ENCODE results near the gene NPEPL1.
A peak's percentile ranks its signal among the peaks of the same experiment; 100 is the strongest.

Gene NPEPL1

DNA sequence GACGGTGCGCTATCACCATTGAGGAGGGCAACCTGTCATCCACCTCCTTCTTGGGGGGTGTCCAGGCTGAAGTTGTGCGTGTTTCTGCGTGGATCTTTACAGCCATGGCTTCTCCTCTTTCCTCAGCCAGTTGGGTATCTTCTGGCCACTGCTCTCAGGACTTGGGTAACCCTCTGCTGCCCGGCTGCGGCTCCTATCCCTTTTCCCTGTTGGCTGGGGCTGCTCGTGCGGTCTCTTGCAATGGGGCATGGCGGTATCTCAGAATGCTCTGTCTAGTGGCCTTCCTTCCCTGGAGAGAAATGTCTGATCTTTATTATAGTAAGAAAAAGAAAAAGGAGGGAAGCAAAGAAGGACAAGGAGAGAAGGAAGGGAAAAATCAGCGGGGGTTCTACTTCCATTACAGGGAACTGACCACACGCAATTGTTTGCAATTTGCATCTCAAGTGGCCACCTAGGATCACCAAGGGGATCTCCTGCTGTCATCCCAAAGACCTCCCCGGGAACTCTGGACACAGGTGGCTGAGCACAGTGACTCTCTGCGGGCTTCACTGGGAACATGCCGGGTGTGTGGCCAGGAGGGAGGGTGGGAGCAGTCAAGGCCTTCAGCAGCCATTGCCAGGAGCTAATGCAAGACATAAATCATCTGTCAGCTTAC lies 60.8 kb downstream of the NPEPL1 start:
- TF ChIP-seq CEBPB (IDR thresholded peaks at IDR 0.05) (no peak), MAX (IDR thresholded peaks at IDR 0.05) (peak; percentile 31; the same call in 1 of the 2 replicates), YY1 (IDR thresholded peaks at IDR 0.05; ENCODE audit: low read depth) (no peak), NFIC (IDR thresholded peaks at IDR 0.05) (peak; percentile 64), TCF12 (IDR thresholded peaks at IDR 0.05; ENCODE audit: low read depth) (peak; percentile 72), TEAD4 (IDR thresholded peaks at IDR 0.05) (peak; percentile 56; the same call in 1 of the 2 replicates), FOXM1 (IDR thresholded peaks at IDR 0.05; ENCODE audit: borderline replicate concordance, low read depth) (no peak), EP300 (IDR thresholded peaks at IDR 0.05; ENCODE audit: borderline replicate concordance) (peak; percentile 29; the same call in 1 of the 2 replicates)
- TF ChIP-seq, protein P1, sequence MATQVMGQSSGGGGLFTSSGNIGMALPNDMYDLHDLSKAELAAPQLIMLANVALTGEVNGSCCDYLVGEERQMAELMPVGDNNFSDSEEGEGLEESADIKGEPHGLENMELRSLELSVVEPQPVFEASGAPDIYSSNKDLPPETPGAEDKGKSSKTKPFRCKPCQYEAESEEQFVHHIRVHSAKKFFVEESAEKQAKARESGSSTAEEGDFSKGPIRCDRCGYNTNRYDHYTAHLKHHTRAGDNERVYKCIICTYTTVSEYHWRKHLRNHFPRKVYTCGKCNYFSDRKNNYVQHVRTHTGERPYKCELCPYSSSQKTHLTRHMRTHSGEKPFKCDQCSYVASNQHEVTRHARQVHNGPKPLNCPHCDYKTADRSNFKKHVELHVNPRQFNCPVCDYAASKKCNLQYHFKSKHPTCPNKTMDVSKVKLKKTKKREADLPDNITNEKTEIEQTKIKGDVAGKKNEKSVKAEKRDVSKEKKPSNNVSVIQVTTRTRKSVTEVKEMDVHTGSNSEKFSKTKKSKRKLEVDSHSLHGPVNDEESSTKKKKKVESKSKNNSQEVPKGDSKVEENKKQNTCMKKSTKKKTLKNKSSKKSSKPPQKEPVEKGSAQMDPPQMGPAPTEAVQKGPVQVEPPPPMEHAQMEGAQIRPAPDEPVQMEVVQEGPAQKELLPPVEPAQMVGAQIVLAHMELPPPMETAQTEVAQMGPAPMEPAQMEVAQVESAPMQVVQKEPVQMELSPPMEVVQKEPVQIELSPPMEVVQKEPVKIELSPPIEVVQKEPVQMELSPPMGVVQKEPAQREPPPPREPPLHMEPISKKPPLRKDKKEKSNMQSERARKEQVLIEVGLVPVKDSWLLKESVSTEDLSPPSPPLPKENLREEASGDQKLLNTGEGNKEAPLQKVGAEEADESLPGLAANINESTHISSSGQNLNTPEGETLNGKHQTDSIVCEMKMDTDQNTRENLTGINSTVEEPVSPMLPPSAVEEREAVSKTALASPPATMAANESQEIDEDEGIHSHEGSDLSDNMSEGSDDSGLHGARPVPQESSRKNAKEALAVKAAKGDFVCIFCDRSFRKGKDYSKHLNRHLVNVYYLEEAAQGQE (IDR thresholded peaks at IDR 0.05; ENCODE audit: low read depth) = no peak

GRCh38 chr20:58753922-58754551 lies 61.4 kb downstream of the NPEPL1 start:
- no peak for TF ChIP-seq TAF1 (IDR thresholded peaks at IDR 0.05; ENCODE audit: low read depth)
- no peak for TF ChIP-seq TCF12 (IDR thresholded peaks at IDR 0.05; ENCODE audit: low read depth)
- no peak for TF ChIP-seq ZBTB7A (IDR thresholded peaks at IDR 0.05; ENCODE audit: low read depth)
- no peak for TF ChIP-seq CREB1 (IDR thresholded peaks at IDR 0.05; ENCODE audit: low read depth)
- TF ChIP-seq FOXM1 (IDR thresholded peaks at IDR 0.05; ENCODE audit: borderline replicate concordance, low read depth) = no peak
- no peak for TF ChIP-seq NFIC (IDR thresholded peaks at IDR 0.05)
- TF ChIP-seq RAD21 (IDR thresholded peaks at IDR 0.05; ENCODE audit: low read depth) = no peak
- no peak for TF ChIP-seq YY1 (IDR thresholded peaks at IDR 0.05; ENCODE audit: low read depth)
- TF ChIP-seq, protein P1 (IDR thresholded peaks at IDR 0.05; ENCODE audit: low read depth) = no peak

GRCh38 chr20:58754584-58754983 lies 62.0 kb downstream of the NPEPL1 start:
- TF ChIP-seq TEAD4 (IDR thresholded peaks at IDR 0.05) = no peak

DNA sequence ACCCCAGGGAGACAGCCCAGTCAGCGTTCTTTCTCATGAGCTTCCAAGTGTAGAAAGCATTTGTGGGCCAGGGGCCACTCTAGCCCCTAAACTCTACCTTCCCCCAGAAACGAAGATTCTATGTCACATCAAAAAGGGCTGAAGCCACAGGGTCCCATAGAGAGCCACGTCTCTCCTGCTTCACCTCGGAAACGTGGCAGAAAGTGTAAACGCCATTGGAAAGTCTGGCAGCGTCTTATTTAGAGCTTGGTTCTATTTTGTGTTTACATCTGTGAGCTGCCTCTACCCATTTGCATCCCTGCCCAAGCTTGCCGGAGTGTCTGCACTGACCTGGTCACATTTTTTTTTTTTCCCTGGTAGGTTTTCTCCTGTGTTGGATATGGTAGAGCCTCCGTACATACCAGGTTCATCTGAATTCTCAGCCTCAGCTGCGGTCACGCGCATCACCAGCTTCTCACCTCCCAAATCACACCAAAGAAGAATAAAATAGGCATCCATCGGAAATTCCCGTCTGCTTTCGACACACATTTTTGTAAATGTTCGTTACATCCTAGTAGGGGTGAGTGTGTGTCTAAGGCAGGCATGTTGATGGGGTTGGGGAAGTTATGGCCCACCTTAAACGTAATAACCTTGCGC lies 62.6 kb downstream of the NPEPL1 start:
- TF ChIP-seq FOXM1 (IDR thresholded peaks at IDR 0.05; ENCODE audit: borderline replicate concordance, low read depth) (no peak), EP300 (IDR thresholded peaks at IDR 0.05; ENCODE audit: borderline replicate concordance) (no peak), MAX (IDR thresholded peaks at IDR 0.05) (no peak), YY1 (IDR thresholded peaks at IDR 0.05; ENCODE audit: low read depth) (no peak), TAF1 (IDR thresholded peaks at IDR 0.05; ENCODE audit: low read depth) (no peak), EGR1 (IDR thresholded peaks at IDR 0.05) (no peak), NFIC (IDR thresholded peaks at IDR 0.05) (no peak), CEBPB (IDR thresholded peaks at IDR 0.05) (no peak), CREB1 (IDR thresholded peaks at IDR 0.05; ENCODE audit: low read depth) (no peak)
- TF ChIP-seq, protein P1 (IDR thresholded peaks at IDR 0.05; ENCODE audit: low read depth) = no peak

GRCh38 chr20:58755766-58756449 lies 63.3 kb downstream of the NPEPL1 start:
- TF ChIP-seq, protein P2, sequence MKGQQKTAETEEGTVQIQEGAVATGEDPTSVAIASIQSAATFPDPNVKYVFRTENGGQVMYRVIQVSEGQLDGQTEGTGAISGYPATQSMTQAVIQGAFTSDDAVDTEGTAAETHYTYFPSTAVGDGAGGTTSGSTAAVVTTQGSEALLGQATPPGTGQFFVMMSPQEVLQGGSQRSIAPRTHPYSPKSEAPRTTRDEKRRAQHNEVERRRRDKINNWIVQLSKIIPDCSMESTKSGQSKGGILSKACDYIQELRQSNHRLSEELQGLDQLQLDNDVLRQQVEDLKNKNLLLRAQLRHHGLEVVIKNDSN (IDR thresholded peaks at IDR 0.05) = no peak
- TF ChIP-seq EGR1 (IDR thresholded peaks at IDR 0.05) (no peak), TCF12 (IDR thresholded peaks at IDR 0.05; ENCODE audit: low read depth) (no peak), EP300 (IDR thresholded peaks at IDR 0.05; ENCODE audit: borderline replicate concordance) (no peak), TEAD4 (IDR thresholded peaks at IDR 0.05) (no peak), TAF1 (IDR thresholded peaks at IDR 0.05; ENCODE audit: low read depth) (no peak), MAX (IDR thresholded peaks at IDR 0.05) (no peak), ZBTB7A (IDR thresholded peaks at IDR 0.05; ENCODE audit: low read depth) (no peak), CEBPB (IDR thresholded peaks at IDR 0.05) (no peak), CREB1 (IDR thresholded peaks at IDR 0.05; ENCODE audit: low read depth) (no peak), YY1 (IDR thresholded peaks at IDR 0.05; ENCODE audit: low read depth) (no peak), NFIC (IDR thresholded peaks at IDR 0.05) (no peak), FOXM1 (IDR thresholded peaks at IDR 0.05; ENCODE audit: borderline replicate concordance, low read depth) (no peak), RAD21 (IDR thresholded peaks at IDR 0.05; ENCODE audit: low read depth) (no peak)
- TF ChIP-seq, protein P1 (IDR thresholded peaks at IDR 0.05; ENCODE audit: low read depth) = no peak
